HL-60 (cell line): ENCODE results near the gene SEC11C.

Experiments used
- DNase-seq, 2 experiments: peaks; one replicate each; pipeline ENCODE4 v3.0.0-alpha.2; 2010 to 2020; ENCODE audit warnings: low read depth in 1 of 2, low spot score in 1 of 2
- H3K27ac ChIP-seq: fragments of 250-450 bp; sonication (Bioruptor Pico); replicated peaks from 2 replicates; pipeline ENCODE4 v1.5.1; 2020; ENCODE audit warnings: mild to moderate bottlenecking, moderate library complexity
- H3K27me3 ChIP-seq: fragments of 250-450 bp; sonication (Bioruptor Pico); 2 replicates; pipeline ENCODE4 v1.5.1; 2021; ENCODE audit warnings: mild to moderate bottlenecking, moderate library complexity; ENCODE audit not compliant: insufficient read depth, poor library complexity, severe bottlenecking
- H3K4me3 ChIP-seq: replicated peaks from 2 replicates; pipeline ENCODE4 v1.5.1; 2011; ENCODE audit warnings: mild to moderate bottlenecking, control low read depth, low read length; ENCODE audit not compliant: insufficient read depth
- CTCF ChIP-seq: IDR thresholded peaks from one replicate; pipeline ENCODE4 v1.5.1; 2011; ENCODE audit warnings: low read length, control low read depth, inconsistent platforms; ENCODE audit not compliant: insufficient read depth
- GABPA ChIP-seq: IDR thresholded peaks from 2 replicates; pipeline ENCODE4 v1.6.1; 2012; ENCODE audit warnings: low read depth
- POLR2AphosphoS5 ChIP-seq: IDR thresholded peaks from 2 replicates; pipeline ENCODE4 v1.6.1; 2012; ENCODE audit warnings: low read depth
- REST ChIP-seq: IDR thresholded peaks from 2 replicates; pipeline ENCODE4 v1.6.1; 2012; ENCODE audit warnings: low read depth; ENCODE audit not compliant: insufficient replicate concordance
- SPI1 ChIP-seq: IDR thresholded peaks from 2 replicates; pipeline ENCODE4 v1.6.1; 2012; ENCODE audit warnings: low read depth, mild to moderate bottlenecking, borderline replicate concordance

SEC11C gene

GRCh38 chr18:59124370-59124704 is 15.3 kb upstream of the SEC11C start:
- peaks cover 18% of the 10 kb centered on the region for H3K27me3 ChIP-seq
- H3K27ac ChIP-seq = no peak overlapping the region

GRCh38 chr18:59127047-59127446 is 12.6 kb upstream of the SEC11C start:
- H3K4me3 ChIP-seq = no peak overlapping the region
- DNase-seq = no peak
- no peak overlapping the region for H3K27ac ChIP-seq
- no peak for TF ChIP-seq GABPA
- no peak for TF ChIP-seq POLR2AphosphoS5
- no peak for TF ChIP-seq CTCF
- no peak for TF ChIP-seq SPI1
- TF ChIP-seq REST = no peak
- H3K27me3 ChIP-seq = peaks cover 27% of the 10 kb centered on the region

More at GRCh38 chr18:59124370-59124704, 15.3 kb upstream of the SEC11C start:
- no peak overlapping the region for H3K4me3 ChIP-seq
- no peak for TF ChIP-seq SPI1
- no peak for TF ChIP-seq CTCF
- no peak for TF ChIP-seq POLR2AphosphoS5
- TF ChIP-seq REST = no peak
- no peak for TF ChIP-seq GABPA
- DNase-seq = no peak

- TF ChIP-seq SPI1 (no peak), CTCF (no peak), POLR2AphosphoS5 (no peak), GABPA (no peak), REST (no peak)
Observed at GRCh38 chr18:59129951-59130703, 9.6 kb upstream of the SEC11C start.

More at GRCh38 chr18:59129951-59130703, 9.6 kb upstream of the SEC11C start:
- Histone ChIP-seq H3K27me3 (peaks cover 22% of the 10 kb centered on the region), H3K4me3 (no peak overlapping the region), H3K27ac (no peak overlapping the region)
- no peak for DNase-seq
